ENCODE results near the gene PARK7.

PARK7 gene

GRCh38 chr1:8011923-8012858 lies 50.7 kb downstream of the PARK7 start:
- no peak overlapping the region for H3K4me3 ChIP-seq (ENCODE audit: low read length in 2 of 2)
- no peak overlapping the region for H3K4ac ChIP-seq (ENCODE audit: low read length)
- H3K23ac ChIP-seq (ENCODE audit: low read depth, low read length, poor library complexity), result no peak overlapping the region
- no peak for DNase-seq (ENCODE audit: low spot score)
- H4K91ac ChIP-seq (ENCODE audit: low read depth, low read length, poor library complexity), result no peak overlapping the region
- no peak overlapping the region for H3K4me2 ChIP-seq (ENCODE audit: insufficient read depth, low read length, poor library complexity, severe bottlenecking)
- H2AK5ac ChIP-seq (ENCODE audit: low read depth, low read length), result no peak overlapping the region
- no peak overlapping the region for H2AFZ ChIP-seq (ENCODE audit: low read length)
- no peak overlapping the region for H3K9ac ChIP-seq (ENCODE audit: low read depth, low read length, poor library complexity)
- H4K8ac ChIP-seq (ENCODE audit: low read depth, low read length), result no peak overlapping the region
- H3K27ac ChIP-seq (replicated peaks; ENCODE audit: low read length), result no peak overlapping the region
- H3K36me3 ChIP-seq (replicated peaks in 1 of 2; ENCODE audit: control insufficient read depth in 2 of 2, insufficient read depth in 2 of 2, low read length in 2 of 2), result peaks cover 22 to 54% of the 10 kb centered on the region in 2 donors
- no peaks in the 10 kb centered on the region for H3K9me3 ChIP-seq (replicated peaks in 1 of 2; ENCODE audit: control insufficient read depth in 2 of 2, insufficient read depth in 1 of 2, low read depth in 1 of 2, low read length in 2 of 2)
- no peak overlapping the region for H2BK120ac ChIP-seq (ENCODE audit: low read depth, low read length)
- no peak overlapping the region for H2BK5ac ChIP-seq (ENCODE audit: low read length)
- peaks cover 2% of the 10 kb centered on the region for H3K79me1 ChIP-seq (ENCODE audit: low read depth, low read length)
- no peak overlapping the region for H2BK12ac ChIP-seq (ENCODE audit: low read length)
- H3K14ac ChIP-seq (ENCODE audit: low read length), result no peak overlapping the region
- WGBS, 2 donors (ENCODE audit: extremely low coverage in 2 of 2, insufficient read length in 2 of 2, insufficient replicate concordance in 1 of 2), result no CpG with 5 or more reads among the region's 7 CpGs
- no peaks in the 10 kb centered on the region for H3K27me3 ChIP-seq (ENCODE audit: control insufficient read depth in 3 of 3, insufficient read depth in 3 of 3, low read depth in 1 of 3, low read length in 3 of 3)
- H3K4me1 ChIP-seq (ENCODE audit: control insufficient read depth in 2 of 2, insufficient read depth in 1 of 2, low read depth in 1 of 2, low read length in 2 of 2), result peaks cover 9 to 20% of the 10 kb centered on the region in 2 donors
- no peak overlapping the region for H3K18ac ChIP-seq (ENCODE audit: low read length)
- no peak overlapping the region for H2BK15ac ChIP-seq (ENCODE audit: low read length)

- Histone ChIP-seq H3K27ac (replicated peaks; ENCODE audit: low read length) (no peak overlapping the region), H3K36me3 (replicated peaks in 1 of 2; ENCODE audit: control insufficient read depth in 2 of 2, insufficient read depth in 2 of 2, low read length in 2 of 2) (peaks cover 22 to 54% of the 10 kb centered on the region in 2 donors), H3K18ac (ENCODE audit: low read length) (no peak overlapping the region), H2BK5ac (ENCODE audit: low read length) (no peak overlapping the region), H2AK5ac (ENCODE audit: low read depth, low read length) (no peak overlapping the region), H3K27me3 (ENCODE audit: control insufficient read depth in 3 of 3, insufficient read depth in 3 of 3, low read depth in 1 of 3, low read length in 3 of 3) (no peaks in the 10 kb centered on the region), H3K79me1 (ENCODE audit: low read depth, low read length) (peaks cover 2% of the 10 kb centered on the region), H3K4me2 (ENCODE audit: insufficient read depth, low read length, poor library complexity, severe bottlenecking) (no peak overlapping the region), H3K23ac (ENCODE audit: low read depth, low read length, poor library complexity) (no peak overlapping the region), H2BK15ac (ENCODE audit: low read length) (no peak overlapping the region), H3K4ac (ENCODE audit: low read length) (no peak overlapping the region), H4K8ac (ENCODE audit: low read depth, low read length) (no peak overlapping the region), H3K14ac (ENCODE audit: low read length) (no peak overlapping the region), H3K9ac (ENCODE audit: low read depth, low read length, poor library complexity) (no peak overlapping the region), H2AFZ (ENCODE audit: low read length) (no peak overlapping the region), H2BK120ac (ENCODE audit: low read depth, low read length) (no peak overlapping the region), H3K4me1 (ENCODE audit: control insufficient read depth in 2 of 2, insufficient read depth in 1 of 2, low read depth in 1 of 2, low read length in 2 of 2) (peaks cover 9 to 25% of the 10 kb centered on the region in 2 donors), H4K91ac (ENCODE audit: low read depth, low read length, poor library complexity) (no peak overlapping the region), H3K4me3 (ENCODE audit: low read length in 2 of 2) (no peak overlapping the region), H3K9me3 (replicated peaks in 1 of 2; ENCODE audit: control insufficient read depth in 2 of 2, insufficient read depth in 1 of 2, low read depth in 1 of 2, low read length in 2 of 2) (no peaks in the 10 kb centered on the region), H2BK12ac (ENCODE audit: low read length) (no peak overlapping the region)
- DNase-seq (ENCODE audit: low spot score), result no peak
- no CpG with 5 or more reads among the region's 4 CpGs for WGBS, 2 donors (ENCODE audit: extremely low coverage in 2 of 2, insufficient read length in 2 of 2, insufficient replicate concordance in 1 of 2)
Measured at GRCh38 chr1:8012955-8013354, 51.4 kb downstream of the PARK7 start.

- H3K4ac ChIP-seq (ENCODE audit: low read length), result no peak overlapping the region
- H2AK5ac ChIP-seq (ENCODE audit: low read depth, low read length), result no peak overlapping the region
- H4K91ac ChIP-seq (ENCODE audit: low read depth, low read length, poor library complexity), result no peak overlapping the region
- no peak overlapping the region for H2BK12ac ChIP-seq (ENCODE audit: low read length)
- H3K4me2 ChIP-seq (ENCODE audit: insufficient read depth, low read length, poor library complexity, severe bottlenecking), result no peak overlapping the region
- peaks cover 9 to 25% of the 10 kb centered on the region in 2 donors for H3K4me1 ChIP-seq (ENCODE audit: control insufficient read depth in 2 of 2, insufficient read depth in 1 of 2, low read depth in 1 of 2, low read length in 2 of 2)
- no peak overlapping the region for H2BK5ac ChIP-seq (ENCODE audit: low read length)
- H3K9ac ChIP-seq (ENCODE audit: low read depth, low read length, poor library complexity), result no peak overlapping the region
- H3K18ac ChIP-seq (ENCODE audit: low read length), result no peak overlapping the region
- DNase-seq (ENCODE audit: low spot score), result no peak
- H3K4me3 ChIP-seq (ENCODE audit: low read length in 2 of 2), result no peak overlapping the region
- H3K9me3 ChIP-seq (replicated peaks in 1 of 2; ENCODE audit: control insufficient read depth in 2 of 2, insufficient read depth in 1 of 2, low read depth in 1 of 2, low read length in 2 of 2), result no peaks in the 10 kb centered on the region
- H2BK120ac ChIP-seq (ENCODE audit: low read depth, low read length), result no peak overlapping the region
- H3K36me3 ChIP-seq (replicated peaks in 1 of 2; ENCODE audit: control insufficient read depth in 2 of 2, insufficient read depth in 2 of 2, low read length in 2 of 2), result peaks cover 22 to 54% of the 10 kb centered on the region in 2 donors
- no peak overlapping the region for H3K14ac ChIP-seq (ENCODE audit: low read length)
- no peak overlapping the region for H3K23ac ChIP-seq (ENCODE audit: low read depth, low read length, poor library complexity)
- H2AFZ ChIP-seq (ENCODE audit: low read length), result no peak overlapping the region
- no CpG with 5 or more reads among the region's 11 CpGs for WGBS, 2 donors (ENCODE audit: extremely low coverage in 2 of 2, insufficient read length in 2 of 2, insufficient replicate concordance in 1 of 2)
- peaks cover 2% of the 10 kb centered on the region for H3K79me1 ChIP-seq (ENCODE audit: low read depth, low read length)
- H3K27me3 ChIP-seq (ENCODE audit: control insufficient read depth in 3 of 3, insufficient read depth in 3 of 3, low read depth in 1 of 3, low read length in 3 of 3), result no peaks in the 10 kb centered on the region
- H4K8ac ChIP-seq (ENCODE audit: low read depth, low read length), result no peak overlapping the region
- no peak overlapping the region for H2BK15ac ChIP-seq (ENCODE audit: low read length)
- no peak overlapping the region for H3K27ac ChIP-seq (replicated peaks; ENCODE audit: low read length)
Measured at GRCh38 chr1:8013399-8013798, 51.9 kb downstream of the PARK7 start.

- Histone ChIP-seq H2BK5ac (ENCODE audit: low read length) (no peak overlapping the region), H2BK15ac (ENCODE audit: low read length) (no peak overlapping the region), H3K9me3 (replicated peaks in 1 of 2; ENCODE audit: control insufficient read depth in 2 of 2, insufficient read depth in 1 of 2, low read depth in 1 of 2, low read length in 2 of 2) (no peaks in the 10 kb centered on the region), H4K8ac (ENCODE audit: low read depth, low read length) (no peak overlapping the region), H3K79me1 (ENCODE audit: low read depth, low read length) (peaks cover 2% of the 10 kb centered on the region), H3K27ac (replicated peaks; ENCODE audit: low read length) (no peak overlapping the region), H3K23ac (ENCODE audit: low read depth, low read length, poor library complexity) (no peak overlapping the region), H3K4me2 (ENCODE audit: insufficient read depth, low read length, poor library complexity, severe bottlenecking) (no peak overlapping the region), H3K4ac (ENCODE audit: low read length) (no peak overlapping the region), H3K9ac (ENCODE audit: low read depth, low read length, poor library complexity) (no peak overlapping the region), H3K18ac (ENCODE audit: low read length) (no peak overlapping the region), H3K4me3 (ENCODE audit: low read length in 2 of 2) (no peak overlapping the region), H2AFZ (ENCODE audit: low read length) (no peak overlapping the region), H2BK120ac (ENCODE audit: low read depth, low read length) (no peak overlapping the region), H3K36me3 (replicated peaks in 1 of 2; ENCODE audit: control insufficient read depth in 2 of 2, insufficient read depth in 2 of 2, low read length in 2 of 2) (peaks cover 22 to 54% of the 10 kb centered on the region in 2 donors), H3K4me1 (ENCODE audit: control insufficient read depth in 2 of 2, insufficient read depth in 1 of 2, low read depth in 1 of 2, low read length in 2 of 2) (peaks cover 9 to 26% of the 10 kb centered on the region in 2 donors), H2BK12ac (ENCODE audit: low read length) (no peak overlapping the region), H4K91ac (ENCODE audit: low read depth, low read length, poor library complexity) (no peak overlapping the region), H3K27me3 (ENCODE audit: control insufficient read depth in 3 of 3, insufficient read depth in 3 of 3, low read depth in 1 of 3, low read length in 3 of 3) (no peaks in the 10 kb centered on the region), H2AK5ac (ENCODE audit: low read depth, low read length) (no peak overlapping the region), H3K14ac (ENCODE audit: low read length) (no peak overlapping the region)
- no peak for DNase-seq (ENCODE audit: low spot score)
- no CpG with 5 or more reads among the region's 6 CpGs for WGBS, 2 donors (ENCODE audit: extremely low coverage in 2 of 2, insufficient read length in 2 of 2, insufficient replicate concordance in 1 of 2)
Measured at GRCh38 chr1:8013800-8014199, 52.3 kb downstream of the PARK7 start.
